HepG2 (cell line): ENCODE measurements around the gene CCNL1. TPM values are rescaled to one million over a fixed set of nuclear protein-coding genes. Genes with fewer than 3 reads are reported as not detected.

Source experiments
- ATAC-seq: fragments of 200-7000 bp; cut with Tn5 transposase; 3 replicates; pipeline ENCODE4 v1.9.1; 2020; ENCODE audit warnings: mild to moderate bottlenecking, moderate library complexity
- BruUV-seq: library from RNA; stranded (reverse); fragments of 400-500 nt; replicated peaks from 2 replicates; lab custom pipeline; 2021; lab: Mats Ljungman, UMichigan
- CTCF ChIA-PET: fragments of 300-600 bp; formaldehyde crosslinking; extraction: SDS; loops from one replicate; lab custom pipeline; 2021; ENCODE audit warnings: low total read pairs, inconsistent platforms, low intra/inter-chr PET ratio; lab: Yijun Ruan, JAX
- POLR2A ChIA-PET: fragments of 350-600 bp; sonication (Branson Sonifier 250); formaldehyde crosslinking; loops from one replicate; lab custom pipeline; 2020; ENCODE audit warnings: antibody characterized with exemption, inconsistent platforms; lab: Yijun Ruan, JAX
- DNase-seq: peaks from one replicate; pipeline ENCODE4 v3.0.0-alpha.2; 2015; ENCODE audit warnings: low spot score
- FAIRE-seq: peaks from 3 replicates; lab custom pipeline; 2011; peaks lifted over from hg19 to GRCh38; lab: Jason Lieb, UNC
- H2AFZ ChIP-seq: one replicate; pipeline ENCODE4 v1.6.1; 2011; ENCODE audit warnings: low read length, inconsistent platforms
- H3K27ac ChIP-seq: fragments of 300-600 bp; 3 replicates; pipeline ENCODE4 v1.8.0; 2011; ENCODE audit warnings: mixed run types, mild to moderate bottlenecking, mixed read lengths, low read length, inconsistent platforms; ENCODE audit not compliant: insufficient read depth; ENCODE audit errors: extremely low read length
- H3K27me3 ChIP-seq, 2 experiments: fragments of 200-600 bp in 1 of 2; 2 replicates in 1 of 2; 3 replicates in 1 of 2; pipeline versions ENCODE4 v1.6.0 to v1.8.0; 2011; ENCODE audit warnings: low read length in 2 of 2, mild to moderate bottlenecking in 2 of 2, moderate library complexity in 2 of 2, inconsistent platforms in 1 of 2; ENCODE audit not compliant: insufficient read depth in 2 of 2, control insufficient read depth in 1 of 2
- H3K36me3 ChIP-seq, 2 experiments: fragments of 200-600 bp in 1 of 2; replicated peaks in 1 of 2; 2 replicates in 1 of 2; 3 replicates in 1 of 2; pipeline versions ENCODE4 v1.5.1 to v1.8.0; 2011; ENCODE audit warnings: low read length in 2 of 2, inconsistent platforms in 1 of 2; ENCODE audit not compliant: insufficient read depth in 2 of 2, control insufficient read depth in 1 of 2
- H3K4me1 ChIP-seq: 2 replicates; pipeline ENCODE4 v1.5.1; 2012; ENCODE audit warnings: low read length, inconsistent platforms; ENCODE audit not compliant: insufficient read depth
- H3K4me2 ChIP-seq: 2 replicates; pipeline ENCODE4 v1.6.0; 2011; ENCODE audit warnings: low read depth, low read length, inconsistent platforms
- H3K4me3 ChIP-seq, 3 experiments: fragments of 200-600 bp in 1 of 3; sonication (generic), shearing (Covaris generic) in 1 of 3; replicated peaks in 1 of 3; 2 replicates each; pipeline ENCODE4 v1.5.1; 2011 to 2016; ENCODE audit warnings: low read length in 3 of 3, inconsistent platforms in 2 of 3, low read depth in 2 of 3, mild to moderate bottlenecking in 2 of 3, control low read depth in 1 of 3, mixed read lengths in 1 of 3; ENCODE audit not compliant: insufficient read depth in 1 of 3
- H3K79me2 ChIP-seq: one replicate; pipeline ENCODE4 v1.6.1; 2011; ENCODE audit warnings: low read length, inconsistent platforms; ENCODE audit not compliant: insufficient read depth
- H3K9ac ChIP-seq: 2 replicates; pipeline ENCODE4 v1.6.0; 2011; ENCODE audit warnings: mild to moderate bottlenecking, low read depth, low read length, inconsistent platforms; ENCODE audit not compliant: insufficient read depth
- H3K9me3 ChIP-seq: 2 replicates; pipeline ENCODE4 v1.5.1; 2012; ENCODE audit warnings: mild to moderate bottlenecking, low read length
- H4K20me1 ChIP-seq: 2 replicates; pipeline ENCODE4 v1.6.0; 2011; ENCODE audit warnings: inconsistent platforms, mild to moderate bottlenecking, low read length, moderate library complexity; ENCODE audit not compliant: insufficient read depth
- AKAP8 ChIP-seq: sonication (generic); formaldehyde crosslinking; IDR thresholded peaks from 2 replicates; pipeline ENCODE4 v1.5.1; 2020; ENCODE audit warnings: mild to moderate bottlenecking, missing genetic modification reagents
- BRD4 ChIP-seq: sonication (generic); formaldehyde crosslinking; IDR thresholded peaks from 2 replicates; pipeline ENCODE4 v1.4.0; 2020; ENCODE audit warnings: missing genetic modification reagents
- GPBP1L1 ChIP-seq: sonication (generic); formaldehyde crosslinking; IDR thresholded peaks from 2 replicates; pipeline ENCODE4 v1.5.0; 2020; ENCODE audit warnings: mild to moderate bottlenecking, missing genetic modification reagents
- MBNL3 ChIP-seq: fragments of 250-450 bp; sonication (Bioruptor Pico); conservative IDR thresholded peaks from 2 replicates; pipeline ENCODE4 v1.8.0; 2022; ENCODE audit warnings: mild to moderate bottlenecking, inconsistent platforms
- MLXIP ChIP-seq: sonication (generic); formaldehyde crosslinking; IDR thresholded peaks from 2 replicates; pipeline ENCODE4 v1.9.0; 2021; ENCODE audit warnings: missing genetic modification reagents, borderline replicate concordance
- PRMT3 ChIP-seq: sonication (generic); formaldehyde crosslinking; IDR thresholded peaks from 2 replicates; pipeline ENCODE4 v1.8.1; 2022; ENCODE audit warnings: low read depth, mild to moderate bottlenecking, moderate library complexity, missing genetic modification reagents, borderline replicate concordance
- ZNF383 ChIP-seq: sonication (generic); formaldehyde crosslinking; IDR thresholded peaks from 2 replicates; pipeline ENCODE4 v1.4.0; 2020; ENCODE audit warnings: missing genetic modification reagents, mild to moderate bottlenecking, borderline replicate concordance
- ZNF766 ChIP-seq: sonication (generic); formaldehyde crosslinking; IDR thresholded peaks from 2 replicates; pipeline ENCODE4 v1.5.0; 2020; ENCODE audit warnings: missing genetic modification reagents, borderline replicate concordance
- in situ Hi-C: cut with HindIII; loops from 2 replicates; pipeline ENCODE4 v1.10.0; 2017; ENCODE audit warnings: low pct_unique_long_range_greater_than_20kb; ENCODE audit not compliant: extremely low pct_ligation_motif_present
- intact Hi-C: fragments of 100-400 bp; cut with micrococcal nuclease; formaldehyde crosslinking; loops from one replicate; pipeline ENCODE4 v1.10.0; 2022; ENCODE audit not compliant: unreplicated experiment
- polyA plus RNA-seq, 8 experiments: library from polyadenylated mRNA; depleted of rRNA in 3 of 8; stranded (reverse) in 7 of 8; unstranded in 1 of 8; fragments of >200 nt; fragmentation: Illumina TruSeq in 4 of 8; extraction: Trizol in 4 of 8; gene quantifications; 2 replicates each; pipeline versions ENCODE4 v1.2.1 to v1.2.3, GENCODE V29; 2011 to 2016; ENCODE audit warnings: low read depth in 4 of 8, missing spikeins in 1 of 8, mixed read lengths in 1 of 8; ENCODE audit not compliant: insufficient read depth in 1 of 8
- total RNA-seq, 5 experiments: library from RNA; depleted of rRNA; stranded (reverse); fragments of >200 nt; fragmentation: Illumina TruSeq; extraction: Trizol; gene quantifications; 2 replicates each; pipeline ENCODE4 v1.2.3, GENCODE V29; 2016; ENCODE audit warnings: low read depth in 1 of 5

CCNL1 gene
- total and polyA plus RNA-seq, 2 of the 13 experiments (the other 11 are each of a cell fraction or from before 2014, with no cell fraction given): 151 to 303 TPM

- no peak for ATAC-seq
- H4K20me1 ChIP-seq: no peaks in the 10 kb centered on the region
- H2AFZ ChIP-seq: no peak overlapping the region
- DNase-seq: no peak
- H3K27me3 ChIP-seq: no peaks in the 10 kb centered on the region
- no peaks in the 10 kb centered on the region for H3K9me3 ChIP-seq
- ChIA-PET CTCF (no interaction called here), POLR2A (interaction anchor here (2.2 to 14.4 kb wide), 4 partner anchors 14 to 51 kb away, joined by 6 to 166 read pairs (median 21); no protein-coding TSS in a partner anchor)
- no peak overlapping the region for H3K27ac ChIP-seq
- no peak overlapping the region for H3K9ac ChIP-seq
- no peaks in the 10 kb centered on the region for H3K79me2 ChIP-seq
- intact Hi-C loops: no loop called here
- peaks cover 100% of the 10 kb centered on the region for H3K4me1 ChIP-seq
- no TSS peak for BruUV-seq
- in situ Hi-C loops: no loop called here
- no peak overlapping the region for H3K4me2 ChIP-seq
- H3K4me3 ChIP-seq: no peak overlapping the region
- no peaks in the 10 kb centered on the region for H3K36me3 ChIP-seq
- TF ChIP-seq MBNL3 (CRISPR knock-in tag) (no peak), MLXIP (no peak), ZNF383 (CRISPR knock-in tag) (no peak), BRD4 (CRISPR knock-in tag) (no peak), GPBP1L1 (no peak), AKAP8 (CRISPR knock-in tag) (no peak), ZNF766 (CRISPR knock-in tag) (no peak), PRMT3 (no peak)
- no peak for FAIRE-seq
These were observed 36.3 kb downstream of the CCNL1 start for GRCh38 chr3:157123621-157124020.
